IPS DF 6.9 (cell line): ENCODE data around the gene PRRT4.

Experiments used
- DNase-seq: peaks from one replicate; pipeline ENCODE4 v3.0.0-alpha.2; 2013; ENCODE audit warnings: low read depth, low spot score
- H3K27ac ChIP-seq: one replicate; pipeline ENCODE4 v1.5.1; 2013; ENCODE audit warnings: low read length, control low read depth
- H3K27me3 ChIP-seq: 2 replicates; pipeline ENCODE4 v1.6.1; 2013; ENCODE audit warnings: mild to moderate bottlenecking, low read length; ENCODE audit not compliant: control insufficient read depth, insufficient read depth
- H3K36me3 ChIP-seq: 2 replicates; pipeline ENCODE4 v1.6.1; 2013; ENCODE audit warnings: low read length; ENCODE audit not compliant: control insufficient read depth, insufficient read depth
- H3K4me1 ChIP-seq: 2 replicates; pipeline ENCODE4 v1.6.1; 2013; ENCODE audit warnings: low read length; ENCODE audit not compliant: control insufficient read depth, insufficient read depth
- H3K4me3 ChIP-seq: 2 replicates; pipeline ENCODE4 v1.5.1; 2013; ENCODE audit warnings: mild to moderate bottlenecking, low read length
- H3K9me3 ChIP-seq: 2 replicates; pipeline ENCODE4 v1.6.1; 2013; ENCODE audit warnings: low read length, inconsistent platforms; ENCODE audit not compliant: control insufficient read depth, insufficient read depth
- WGBS: extraction: QIAGEN DNeasy Blood & Tissue Kit; methylation state at CpG from one replicate; pipeline ENCODE4 v1.1.7; 2013; ENCODE audit warnings: mixed read lengths, missing lambda C conversion rate; ENCODE audit not compliant: insufficient read length, insufficient coverage; 5-methylcytosine and 5-hydroxymethylcytosine counted together

The PRRT4 gene

GRCh38 chr7:128394904-128395496, 33.5 kb upstream of the PRRT4 start:
- Histone ChIP-seq H3K4me1 (no peaks in the 10 kb centered on the region; the same call in 1 of the 2 replicates), H3K27me3 (no peaks in the 10 kb centered on the region), H3K36me3 (peaks cover 8% of the 10 kb centered on the region; the same call in 1 of the 2 replicates), H3K9me3 (no peaks in the 10 kb centered on the region), H3K27ac (no peak overlapping the region), H3K4me3 (no peak overlapping the region)
- DNase-seq = no peak
- WGBS = no CpG with 5 or more reads among the region's 16 CpGs

GRCh38 chr7:128393526-128394330, 32.2 kb upstream of the PRRT4 start:
- H3K4me1 ChIP-seq = peaks cover 3% of the 10 kb centered on the region; the same call in 1 of the 2 replicates
- DNase-seq = no peak
- no peak overlapping the region for H3K27ac ChIP-seq
- H3K36me3 ChIP-seq = peaks cover 8% of the 10 kb centered on the region; the same call in 1 of the 2 replicates
- WGBS = no CpG with 5 or more reads among the region's 23 CpGs
- H3K9me3 ChIP-seq = no peaks in the 10 kb centered on the region
- H3K4me3 ChIP-seq = no peak overlapping the region
- no peaks in the 10 kb centered on the region for H3K27me3 ChIP-seq

GRCh38 chr7:128392446-128393327, 31.2 kb upstream of the PRRT4 start:
- no CpG with 5 or more reads among the region's 18 CpGs for WGBS
- no peak for DNase-seq
- peaks cover 3% of the 10 kb centered on the region; the same call in 1 of the 2 replicates for H3K36me3 ChIP-seq

GRCh38 chr7:128391805-128392204, 30.3 kb upstream of the PRRT4 start:
- H3K27me3 ChIP-seq = no peaks in the 10 kb centered on the region
- DNase-seq = no peak
- WGBS = no CpG with 5 or more reads among the region's 7 CpGs
- H3K4me3 ChIP-seq = no peak overlapping the region
- H3K4me1 ChIP-seq = peaks cover 3% of the 10 kb centered on the region; the same call in 1 of the 2 replicates
- no peaks in the 10 kb centered on the region for H3K9me3 ChIP-seq
- peaks cover 3% of the 10 kb centered on the region; the same call in 1 of the 2 replicates for H3K36me3 ChIP-seq
- H3K27ac ChIP-seq = no peak overlapping the region

More at GRCh38 chr7:128392446-128393327, 31.2 kb upstream of the PRRT4 start:
- Histone ChIP-seq H3K9me3 (no peaks in the 10 kb centered on the region), H3K4me1 (peaks cover 3% of the 10 kb centered on the region; the same call in 1 of the 2 replicates), H3K27me3 (no peaks in the 10 kb centered on the region), H3K27ac (no peak overlapping the region), H3K4me3 (no peak overlapping the region)

GRCh38 chr7:128390871-128391565, 29.5 kb upstream of the PRRT4 start:
- no peak for DNase-seq
- no CpG with 5 or more reads among the region's 3 CpGs for WGBS
- Histone ChIP-seq H3K27me3 (no peaks in the 10 kb centered on the region), H3K4me3 (no peak overlapping the region), H3K36me3 (peaks cover 3% of the 10 kb centered on the region; the same call in 1 of the 2 replicates), H3K4me1 (peaks cover 3% of the 10 kb centered on the region; the same call in 1 of the 2 replicates), H3K9me3 (no peaks in the 10 kb centered on the region), H3K27ac (no peak overlapping the region)

- H3K36me3 ChIP-seq = peaks cover 3% of the 10 kb centered on the region; the same call in 1 of the 2 replicates
- no CpG with 5 or more reads among the region's 9 CpGs for WGBS
- no peak for DNase-seq
- H3K27me3 ChIP-seq = no peaks in the 10 kb centered on the region
- H3K27ac ChIP-seq = no peak overlapping the region
- no peak overlapping the region for H3K4me3 ChIP-seq
- no peaks in the 10 kb centered on the region for H3K9me3 ChIP-seq
- peaks cover 3% of the 10 kb centered on the region; the same call in 1 of the 2 replicates for H3K4me1 ChIP-seq
Observed at GRCh38 chr7:128389618-128390329, 28.3 kb upstream of the PRRT4 start.

- DNase-seq = no peak
- Histone ChIP-seq H3K4me3 (no peak overlapping the region), H3K4me1 (peaks cover 3% of the 10 kb centered on the region; the same call in 1 of the 2 replicates), H3K27ac (no peak overlapping the region), H3K36me3 (peaks cover 3% of the 10 kb centered on the region; the same call in 1 of the 2 replicates), H3K27me3 (no peaks in the 10 kb centered on the region), H3K9me3 (no peaks in the 10 kb centered on the region)
- WGBS = no CpG with 5 or more reads among the region's 2 CpGs
Observed at GRCh38 chr7:128389085-128389617, 27.7 kb upstream of the PRRT4 start.

- Histone ChIP-seq H3K36me3 (no peaks in the 10 kb centered on the region), H3K27ac (no peak overlapping the region), H3K9me3 (no peaks in the 10 kb centered on the region), H3K4me1 (peaks cover 3% of the 10 kb centered on the region; the same call in 1 of the 2 replicates), H3K27me3 (no peaks in the 10 kb centered on the region), H3K4me3 (no peak overlapping the region)
- no CpG with 5 or more reads among the region's 3 CpGs for WGBS
- no peak for DNase-seq
Observed at GRCh38 chr7:128388145-128388485, 26.6 kb upstream of the PRRT4 start.
